Immature natural killer cell (primary cell): Measurements from ENCODE around the gene HPCAL1. TPM values are rescaled to one million over a fixed set of nuclear protein-coding genes. Genes with fewer than 3 reads are reported as not detected.

Experiments used
- DNase-seq, 3 donors: peaks; one replicate each; pipeline ENCODE4 v3.0.0; 2022; ENCODE audit warnings: mixed read lengths in 1 of 3
- H3K27ac Mint-ChIP-seq, 6 donors: one replicate each; pipeline ENCODE4 v1.8.0; 2020; ENCODE audit warnings: mixed read lengths in 6 of 6, mild to moderate bottlenecking in 5 of 6, inconsistent platforms in 4 of 6, moderate library complexity in 3 of 6
- H3K27me3 Mint-ChIP-seq, 3 donors: one replicate each; pipeline ENCODE4 v1.8.0; 2020 to 2021; ENCODE audit warnings: low read depth in 3 of 3, mild to moderate bottlenecking in 3 of 3, mixed read lengths in 3 of 3, moderate library complexity in 3 of 3, inconsistent platforms in 1 of 3
- H3K36me3 Mint-ChIP-seq, 3 donors: one replicate each; pipeline ENCODE4 v1.8.0; 2020; ENCODE audit warnings: mixed read lengths in 3 of 3, inconsistent platforms in 2 of 3, mild to moderate bottlenecking in 2 of 3
- H3K4me1 Mint-ChIP-seq, 2 donors: one replicate each; pipeline ENCODE4 v1.8.0; 2020; ENCODE audit warnings: inconsistent platforms in 2 of 2, mild to moderate bottlenecking in 2 of 2, mixed read lengths in 2 of 2, moderate library complexity in 1 of 2
- H3K4me3 Mint-ChIP-seq, 5 donors: one replicate each; pipeline ENCODE4 v1.8.0; 2020; ENCODE audit warnings: mild to moderate bottlenecking in 5 of 5, mixed read lengths in 5 of 5, inconsistent platforms in 3 of 5, moderate library complexity in 3 of 5
- H3K9me3 Mint-ChIP-seq, 6 donors: one replicate each; pipeline ENCODE4 v1.8.0; 2020; ENCODE audit warnings: mild to moderate bottlenecking in 6 of 6, mixed read lengths in 6 of 6, inconsistent platforms in 4 of 6, moderate library complexity in 3 of 6
- polyA plus RNA-seq, 3 donors: library from polyadenylated mRNA; unstranded; fragments of 300-500 nt; fragmentation: Illumina TruSeq; gene quantifications; one replicate each; pipeline ENCODE4 v1.2.3, GENCODE V29; 2021

HPCAL1 gene
- polyA plus RNA-seq, 3 donors from 2014 or later = 64.9 to 89.7 (median 88.9) TPM

DNA sequence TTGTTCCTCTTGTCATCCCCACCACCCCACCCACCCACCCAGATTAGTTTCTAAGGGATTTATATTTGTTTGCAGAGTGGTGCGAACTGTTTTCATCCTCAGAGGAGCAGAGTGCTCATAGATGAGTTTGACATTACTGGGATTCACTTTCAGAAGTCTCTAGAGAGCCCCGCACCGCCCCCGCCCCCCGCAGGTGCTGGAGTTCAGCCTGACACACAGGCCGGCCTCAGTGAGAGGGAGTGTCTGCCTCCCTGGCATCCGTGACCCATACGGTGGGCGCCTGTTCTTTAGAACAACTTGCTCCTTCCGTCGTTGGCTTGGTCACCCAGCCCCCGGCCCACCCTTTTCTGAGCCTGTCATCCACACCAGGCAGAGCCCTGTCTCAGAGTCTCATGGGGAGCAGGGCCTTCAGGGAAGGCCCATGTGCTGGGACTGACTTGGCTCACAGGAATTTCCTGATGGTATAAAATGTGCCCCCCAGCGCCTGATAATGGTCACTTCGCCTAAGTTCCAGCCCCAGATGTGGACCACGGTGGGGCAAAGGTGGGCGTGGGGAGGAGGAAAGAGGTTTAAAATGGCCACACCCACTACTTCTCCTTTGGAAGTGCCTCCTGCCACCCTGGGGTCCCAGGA lies 44.3 kb downstream of the HPCAL1 start:
- H3K9me3 Mint-ChIP-seq = no peaks in the 10 kb centered on the region
- peaks cover 0 to 5% (median 1%) of the 10 kb centered on the region in 3 donors for H3K36me3 Mint-ChIP-seq
- H3K27me3 Mint-ChIP-seq = peaks cover 0 to 3% (median 0%) of the 10 kb centered on the region in 3 donors
- no peak overlapping the region for H3K27ac Mint-ChIP-seq
- H3K4me1 Mint-ChIP-seq = peaks cover 39 to 62% of the 10 kb centered on the region in 2 donors
- H3K4me3 Mint-ChIP-seq = no peak overlapping the region
- DNase-seq = no peak

DNA sequence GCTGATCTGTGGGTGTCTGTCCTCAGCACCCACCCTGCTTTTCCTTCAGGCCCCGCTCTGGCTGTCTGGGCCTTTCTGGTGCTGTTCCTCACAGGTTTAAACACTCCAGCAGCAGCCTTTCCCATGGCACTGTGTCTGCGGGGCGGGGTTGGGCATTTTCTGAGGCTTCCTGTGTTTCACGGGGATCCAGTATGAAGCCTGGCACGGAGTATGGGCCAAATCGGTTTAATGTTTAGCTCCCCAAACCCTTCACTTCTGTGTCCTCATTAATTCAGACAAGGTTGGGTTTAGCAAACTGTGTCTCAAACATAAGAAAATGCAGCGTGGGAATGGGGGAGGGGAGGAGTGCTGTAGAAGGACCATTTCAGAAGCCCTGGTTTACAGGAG lies 44.9 kb downstream of the HPCAL1 start:
- no peak for DNase-seq
- Mint-ChIP-seq H3K27me3 (peaks cover 0 to 3% (median 0%) of the 10 kb centered on the region in 3 donors), H3K27ac (no peak overlapping the region), H3K4me1 (peaks cover 41 to 67% of the 10 kb centered on the region in 2 donors), H3K9me3 (no peaks in the 10 kb centered on the region), H3K36me3 (peaks cover 0 to 5% (median 4%) of the 10 kb centered on the region in 3 donors), H3K4me3 (no peak overlapping the region)

DNA sequence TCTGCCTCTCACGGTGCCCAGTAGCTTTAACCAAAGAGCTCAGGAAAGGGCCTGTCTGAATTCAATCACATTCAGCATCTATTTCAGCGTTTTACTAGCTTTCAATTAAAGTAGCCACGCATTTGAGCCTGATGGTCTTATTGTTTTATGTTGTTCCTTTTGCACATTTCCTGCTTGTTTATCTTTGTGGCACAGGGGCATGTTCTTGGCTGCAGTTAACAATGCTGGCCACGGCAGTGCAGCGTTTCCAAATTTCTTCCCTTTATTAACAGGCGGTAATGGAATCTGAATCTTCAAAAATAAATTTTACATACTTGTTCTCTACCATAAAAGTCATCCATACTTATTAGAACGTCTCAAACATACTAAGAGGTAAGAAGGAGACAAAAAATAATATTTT lies 46.2 kb downstream of the HPCAL1 start:
- peaks cover 0 to 4% (median 0%) of the 10 kb centered on the region in 3 donors for H3K36me3 Mint-ChIP-seq
- no peak for DNase-seq
- H3K27me3 Mint-ChIP-seq = peaks cover 0 to 1% (median 0%) of the 10 kb centered on the region in 3 donors
- H3K9me3 Mint-ChIP-seq = no peaks in the 10 kb centered on the region
- H3K27ac Mint-ChIP-seq = no peak overlapping the region
- no peak overlapping the region for H3K4me3 Mint-ChIP-seq
- peaks cover 36 to 62% of the 10 kb centered on the region in 2 donors for H3K4me1 Mint-ChIP-seq

DNA sequence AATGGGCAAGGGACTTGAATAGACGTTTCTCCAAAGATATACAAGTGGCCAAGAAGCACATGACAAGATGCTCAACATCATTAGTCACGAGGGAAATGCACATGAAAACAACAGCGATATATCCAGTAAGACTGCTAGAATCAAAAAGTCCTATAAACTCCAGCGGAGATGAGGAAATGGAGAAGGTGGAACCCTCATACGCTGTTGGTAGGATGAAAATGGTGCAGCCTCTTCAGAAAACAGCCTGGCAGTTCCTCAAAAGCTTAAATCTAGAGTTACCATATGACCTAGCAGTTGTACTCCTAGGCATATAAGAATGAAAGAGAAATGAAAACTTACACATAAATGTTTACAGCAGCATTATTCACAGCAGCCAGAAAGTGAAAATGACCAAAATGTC lies 48.1 kb downstream of the HPCAL1 start:
- H3K4me3 Mint-ChIP-seq = no peak overlapping the region

DNA sequence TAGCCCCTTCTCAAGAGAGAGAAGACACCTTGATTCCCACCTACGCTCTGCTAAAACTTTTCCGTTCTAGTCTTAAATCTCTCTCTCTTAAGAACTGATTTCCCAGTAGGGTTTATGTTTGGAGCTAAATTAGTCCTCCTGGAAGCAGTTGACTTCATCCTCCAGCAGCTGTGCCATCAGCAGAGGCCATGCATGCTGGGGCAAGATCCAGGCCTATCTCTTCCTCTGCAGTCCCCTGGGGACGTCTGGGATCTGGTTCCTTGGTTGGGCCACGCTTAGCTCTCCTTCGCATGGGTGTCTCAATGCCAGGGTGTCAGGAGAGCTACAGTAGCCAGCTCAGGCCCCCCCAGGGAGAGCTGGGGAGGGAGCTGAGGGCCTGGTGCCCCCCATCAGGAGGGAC lies 49.7 kb downstream of the HPCAL1 start:
- H3K4me1 Mint-ChIP-seq = peaks cover 37 to 61% of the 10 kb centered on the region in 2 donors
- H3K27ac Mint-ChIP-seq = peak overlapping the region in 2 of 6 donors; percentile 18 to 50
- H3K4me3 Mint-ChIP-seq = no peak overlapping the region
- H3K27me3 Mint-ChIP-seq = peaks cover 0 to 1% (median 0%) of the 10 kb centered on the region in 3 donors
- no peak for DNase-seq
- H3K9me3 Mint-ChIP-seq = no peaks in the 10 kb centered on the region
- H3K36me3 Mint-ChIP-seq = peaks cover 0 to 4% (median 4%) of the 10 kb centered on the region in 3 donors

More for the DNA sequence above, 48.1 kb downstream of the HPCAL1 start:
- Mint-ChIP-seq H3K36me3 (peaks cover 0 to 4% (median 4%) of the 10 kb centered on the region in 3 donors), H3K27ac (peak overlapping the region in 2 of 6 donors; percentile 7 to 30), H3K4me1 (peaks cover 36 to 49% of the 10 kb centered on the region in 2 donors), H3K9me3 (no peaks in the 10 kb centered on the region), H3K27me3 (peaks cover 0 to 1% (median 0%) of the 10 kb centered on the region in 3 donors)
- DNase-seq = no peak

DNA sequence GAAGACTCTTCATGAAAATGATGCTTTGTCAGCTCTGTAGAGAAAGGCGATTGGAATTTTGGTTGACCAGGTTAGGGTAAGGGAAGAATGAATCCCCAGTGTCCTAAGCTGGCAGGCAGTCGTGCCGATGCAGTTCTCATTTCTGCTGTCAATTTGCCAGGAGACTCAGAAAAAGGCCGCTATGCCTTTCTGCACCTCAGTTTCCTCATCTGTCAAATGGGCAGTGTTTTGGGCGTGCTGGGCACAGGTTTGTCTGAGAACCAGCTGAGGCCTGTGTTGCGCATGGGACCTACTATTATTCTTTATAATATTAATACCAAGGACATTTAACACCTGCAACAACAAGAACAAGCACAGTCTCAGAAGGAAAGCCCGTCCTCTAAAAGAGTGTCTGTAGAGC lies 50.3 kb downstream of the HPCAL1 start:
- Mint-ChIP-seq H3K36me3 (peaks cover 0 to 4% (median 4%) of the 10 kb centered on the region in 3 donors), H3K4me1 (peaks cover 39 to 63% of the 10 kb centered on the region in 2 donors), H3K4me3 (no peak overlapping the region), H3K27me3 (peaks cover 0 to 2% (median 0%) of the 10 kb centered on the region in 3 donors), H3K9me3 (no peaks in the 10 kb centered on the region), H3K27ac (no peak overlapping the region)
- no peak for DNase-seq

DNA sequence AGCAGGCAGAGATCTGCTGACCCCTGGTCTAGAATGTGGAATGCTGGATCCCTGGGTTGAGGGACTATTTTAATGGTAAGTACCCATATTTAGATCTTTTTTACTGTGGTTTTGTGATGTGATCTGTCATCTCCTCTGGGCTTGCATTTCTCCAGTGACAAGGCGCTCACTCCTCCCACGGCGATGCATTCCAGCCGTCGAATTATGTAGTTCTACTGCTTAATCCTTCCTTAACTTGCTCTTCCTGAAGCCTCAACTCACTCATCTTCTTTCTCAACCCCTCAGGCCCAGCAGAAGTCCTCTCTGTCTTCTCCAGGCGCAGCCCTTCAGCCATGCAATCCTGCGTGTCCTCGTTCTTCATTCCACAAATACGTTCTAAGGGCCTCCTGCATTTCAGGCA lies 51.2 kb downstream of the HPCAL1 start:
- H3K4me1 Mint-ChIP-seq = peaks cover 36 to 63% of the 10 kb centered on the region in 2 donors
- DNase-seq = no peak
- peak overlapping the region in 3 of 6 donors; percentile 6 to 64 (median 62) for H3K27ac Mint-ChIP-seq
- no peaks in the 10 kb centered on the region for H3K9me3 Mint-ChIP-seq
- H3K27me3 Mint-ChIP-seq = peaks cover 0 to 2% (median 1%) of the 10 kb centered on the region in 3 donors
- H3K4me3 Mint-ChIP-seq = no peak overlapping the region
- H3K36me3 Mint-ChIP-seq = peaks cover 0 to 4% (median 4%) of the 10 kb centered on the region in 3 donors

DNA sequence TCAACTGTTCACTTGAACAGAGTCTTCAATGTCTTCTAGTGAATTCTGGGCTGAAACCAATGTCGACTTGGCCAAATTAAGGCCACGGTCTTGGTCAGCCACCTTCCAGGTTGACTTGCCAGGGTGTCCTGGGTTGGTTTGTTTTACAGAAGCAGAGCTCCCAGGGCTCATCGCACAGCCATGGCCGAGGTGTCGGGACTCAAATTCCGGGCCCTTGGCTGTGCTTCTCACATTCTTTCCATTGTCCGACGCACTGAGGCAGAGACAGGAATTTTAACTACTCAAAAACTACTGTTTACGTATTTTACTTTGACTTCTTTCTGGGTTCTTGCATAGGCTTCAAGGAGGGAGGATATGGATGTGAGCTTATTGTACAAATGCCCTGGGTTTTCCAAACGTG lies 51.7 kb downstream of the HPCAL1 start:
- DNase-seq = no peak
- Mint-ChIP-seq H3K4me3 (no peak overlapping the region), H3K27me3 (peaks cover 0 to 2% (median 1%) of the 10 kb centered on the region in 3 donors), H3K4me1 (peaks cover 34 to 60% of the 10 kb centered on the region in 2 donors), H3K27ac (peak overlapping the region in 2 of 6 donors; percentile 6 to 64), H3K36me3 (peaks cover 0 to 4% (median 4%) of the 10 kb centered on the region in 3 donors), H3K9me3 (no peaks in the 10 kb centered on the region)

DNA sequence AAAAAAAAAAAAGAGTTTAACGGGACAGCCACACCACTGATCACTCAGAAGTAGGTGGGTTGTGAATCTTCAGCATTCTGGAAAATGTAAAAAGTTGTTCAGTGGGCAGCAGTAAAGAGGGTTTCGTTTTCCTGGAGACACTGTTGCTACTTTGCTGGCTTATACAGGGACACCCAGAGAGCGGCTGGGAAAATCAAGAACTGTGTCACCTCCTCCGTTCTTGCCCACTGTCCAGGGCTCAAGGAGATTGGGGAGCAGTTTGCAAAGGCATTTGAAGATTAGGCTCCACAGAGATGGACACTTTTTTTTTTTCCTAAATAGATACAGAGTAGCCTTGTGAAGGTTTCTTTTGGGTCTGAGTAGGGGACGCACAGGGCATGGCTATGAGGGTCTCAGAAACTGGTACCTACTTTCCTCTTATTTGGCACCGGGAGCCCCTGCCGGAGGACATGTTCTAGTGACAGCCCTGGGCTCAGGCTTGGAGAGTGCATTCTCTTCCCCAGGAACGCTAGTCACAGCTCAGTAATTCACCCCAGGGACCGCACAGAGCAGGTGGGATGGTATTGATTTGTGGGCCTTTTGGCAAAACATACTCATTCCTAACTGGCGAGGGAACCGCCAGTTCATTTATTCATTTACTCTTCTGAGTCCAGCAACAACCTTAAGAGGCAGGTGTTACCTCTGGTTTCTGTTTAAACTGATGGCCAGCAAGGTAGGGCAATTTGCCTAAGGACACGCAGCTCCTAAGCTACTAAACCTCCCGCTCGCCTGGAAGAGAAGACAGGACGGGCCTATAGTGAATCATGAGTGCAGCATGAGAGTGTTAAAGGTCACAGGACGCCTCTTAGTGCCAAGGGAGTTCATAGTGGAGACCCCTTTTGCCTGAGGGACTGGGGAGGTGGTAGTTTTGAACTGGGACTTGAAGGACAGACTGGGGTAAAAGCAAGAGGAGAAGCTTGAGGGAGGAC lies 53.1 kb downstream of the HPCAL1 start:
- H3K36me3 Mint-ChIP-seq = peaks cover 0 to 5% (median 4%) of the 10 kb centered on the region in 3 donors
- no peak for DNase-seq
- no peaks in the 10 kb centered on the region for H3K9me3 Mint-ChIP-seq
- H3K4me3 Mint-ChIP-seq = no peak overlapping the region
- H3K27me3 Mint-ChIP-seq = peaks cover 0 to 2% (median 1%) of the 10 kb centered on the region in 3 donors
- peak overlapping the region in 2 of 6 donors; percentile 30 to 61 for H3K27ac Mint-ChIP-seq
- peaks cover 24 to 48% of the 10 kb centered on the region in 2 donors for H3K4me1 Mint-ChIP-seq

DNA sequence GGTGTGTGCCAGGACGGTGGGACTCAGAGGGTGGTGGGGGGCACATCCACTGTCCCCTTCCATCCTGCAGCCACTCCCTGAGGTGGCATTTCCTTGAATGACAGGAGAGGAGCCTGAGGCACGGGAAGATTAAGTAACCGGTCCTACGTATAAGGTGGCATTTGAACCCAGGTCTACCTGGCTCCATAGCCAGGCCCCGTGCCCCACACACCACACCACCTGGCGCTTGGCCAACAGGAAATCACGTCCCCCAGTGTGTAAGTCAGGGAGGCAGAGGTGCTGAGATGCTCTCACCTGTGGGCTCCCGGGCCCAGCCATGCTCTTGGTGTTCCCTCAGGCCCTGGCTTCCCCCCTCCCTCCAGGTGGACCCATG lies 53.7 kb downstream of the HPCAL1 start:
- H3K4me1 Mint-ChIP-seq = peaks cover 19 to 41% of the 10 kb centered on the region in 2 donors
- no peak for DNase-seq
- peaks cover 0 to 5% (median 1%) of the 10 kb centered on the region in 3 donors for H3K27me3 Mint-ChIP-seq
- H3K9me3 Mint-ChIP-seq = no peaks in the 10 kb centered on the region
- H3K4me3 Mint-ChIP-seq = no peak overlapping the region
- peak overlapping the region in 2 of 6 donors; percentile 30 to 61 for H3K27ac Mint-ChIP-seq
- H3K36me3 Mint-ChIP-seq = peaks cover 0 to 6% (median 4%) of the 10 kb centered on the region in 3 donors

DNA sequence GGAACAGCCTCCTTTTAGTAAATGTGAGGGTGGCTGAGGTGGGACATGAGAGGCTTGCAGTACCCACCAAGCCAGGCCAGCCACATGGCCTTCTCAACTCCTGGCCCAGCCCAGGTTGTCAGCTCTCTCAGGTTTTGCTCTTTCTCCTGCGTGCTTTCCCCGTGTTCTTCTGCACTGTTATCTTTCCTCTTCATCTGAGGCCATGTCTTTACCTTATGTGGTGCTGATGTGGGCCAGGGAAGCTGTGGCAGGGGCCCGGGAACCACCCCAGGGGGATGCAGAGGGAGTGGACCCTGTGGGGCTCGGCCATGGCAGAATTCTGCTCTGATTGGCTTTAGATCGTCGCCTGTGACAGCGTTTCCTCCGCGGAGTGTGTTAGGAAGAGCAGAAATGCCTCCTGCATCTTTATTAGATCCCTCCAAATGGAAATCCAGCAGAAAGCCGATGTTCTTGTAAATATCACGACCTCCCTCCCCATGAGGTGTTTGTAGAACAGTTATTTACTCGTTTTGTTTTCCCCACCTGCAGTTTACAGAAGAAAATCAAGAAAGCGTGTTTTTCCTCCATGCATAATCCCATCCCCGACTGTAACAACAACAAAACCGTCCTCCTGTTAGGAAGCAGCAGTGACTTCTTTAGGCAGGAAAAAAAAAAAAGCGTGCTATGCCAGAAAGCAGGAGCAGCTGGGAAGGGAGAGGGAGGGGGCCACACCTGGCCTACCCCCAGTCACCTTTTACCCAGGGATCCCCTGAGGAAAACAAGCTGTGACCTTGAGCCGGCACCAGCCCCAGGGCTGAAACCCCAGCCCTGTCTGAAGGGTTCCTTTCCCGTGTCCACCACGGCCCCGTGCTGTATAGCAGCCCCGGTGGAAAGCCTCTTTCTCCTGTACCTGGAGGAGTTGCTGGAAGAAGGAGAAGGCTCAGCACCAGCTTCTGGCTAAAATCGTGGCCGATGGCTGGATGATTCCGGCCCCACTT lies 54.8 kb downstream of the HPCAL1 start:
- no peaks in the 10 kb centered on the region for H3K9me3 Mint-ChIP-seq
- peaks cover 16 to 34% of the 10 kb centered on the region in 2 donors for H3K4me1 Mint-ChIP-seq
- H3K27ac Mint-ChIP-seq = peak overlapping the region in 1 of 6 donors; percentile 7
- H3K27me3 Mint-ChIP-seq = peaks cover 0 to 5% (median 1%) of the 10 kb centered on the region in 3 donors
- H3K4me3 Mint-ChIP-seq = no peak overlapping the region
- peaks cover 0 to 6% (median 0%) of the 10 kb centered on the region in 3 donors for H3K36me3 Mint-ChIP-seq
- no peak for DNase-seq

DNA sequence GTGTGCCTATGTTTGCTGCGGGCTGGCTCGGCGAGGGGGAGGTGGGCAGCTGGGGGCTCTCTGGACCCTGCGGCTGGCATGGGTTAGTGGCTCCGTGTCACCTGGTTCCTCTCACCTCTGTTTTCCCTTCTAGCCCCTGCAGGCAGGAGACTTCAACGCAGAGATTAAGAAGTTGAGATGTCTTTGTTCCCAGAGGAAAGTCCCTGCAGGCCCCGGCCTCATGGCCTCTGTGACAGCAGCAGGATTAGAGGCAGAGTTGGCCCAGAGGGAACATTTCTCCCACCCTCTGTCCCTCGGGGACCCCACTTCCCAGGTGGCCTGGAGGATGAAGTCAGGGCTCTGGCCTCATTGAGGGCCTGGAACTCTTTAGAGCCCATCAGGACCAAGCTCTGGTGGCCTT lies 56.5 kb downstream of the HPCAL1 start:
- H3K9me3 Mint-ChIP-seq = no peaks in the 10 kb centered on the region
- peaks cover 0 to 6% (median 0%) of the 10 kb centered on the region in 3 donors for H3K36me3 Mint-ChIP-seq
- no peak overlapping the region for H3K27ac Mint-ChIP-seq
- H3K27me3 Mint-ChIP-seq = peaks cover 0 to 5% (median 1%) of the 10 kb centered on the region in 3 donors
- no peak overlapping the region for H3K4me3 Mint-ChIP-seq
- no peak for DNase-seq
- H3K4me1 Mint-ChIP-seq = peaks cover 15 to 28% of the 10 kb centered on the region in 2 donors
